ENCODE results near the gene GPC6.

GPC6 gene

GRCh38 chr13:93872786-93873347, 646.3 kb downstream of the GPC6 start:
- Histone ChIP-seq H3K4me3 (ENCODE audit: low read length) (no peak overlapping the region), H3F3A (ENCODE audit: insufficient read depth, low read length) (no peaks in the 10 kb centered on the region), H2AFZ (ENCODE audit: low read length) (no peak overlapping the region), H3K4me2 (ENCODE audit: low read depth, low read length) (no peak overlapping the region), H3K4me1 (ENCODE audit: low read length) (no peaks in the 10 kb centered on the region), H4K20me1 (ENCODE audit: insufficient read depth, low read length) (no peaks in the 10 kb centered on the region), H3K9ac (ENCODE audit: low read length) (no peak overlapping the region), H3K27me3 (replicated peaks; ENCODE audit: insufficient read depth, low read length) (no peaks in the 10 kb centered on the region), H3K79me2 (ENCODE audit: low read length) (no peaks in the 10 kb centered on the region), H3K9me3 (replicated peaks; ENCODE audit: insufficient read depth, low read length) (no peaks in the 10 kb centered on the region), H3K36me3 (replicated peaks; ENCODE audit: insufficient read depth, low read length) (no peaks in the 10 kb centered on the region), H3K9me2 (replicated peaks; ENCODE audit: insufficient read depth, low read length) (no peaks in the 10 kb centered on the region), H3K27ac (ENCODE audit: low read length) (no peak overlapping the region)
- TF ChIP-seq, protein P1, sequence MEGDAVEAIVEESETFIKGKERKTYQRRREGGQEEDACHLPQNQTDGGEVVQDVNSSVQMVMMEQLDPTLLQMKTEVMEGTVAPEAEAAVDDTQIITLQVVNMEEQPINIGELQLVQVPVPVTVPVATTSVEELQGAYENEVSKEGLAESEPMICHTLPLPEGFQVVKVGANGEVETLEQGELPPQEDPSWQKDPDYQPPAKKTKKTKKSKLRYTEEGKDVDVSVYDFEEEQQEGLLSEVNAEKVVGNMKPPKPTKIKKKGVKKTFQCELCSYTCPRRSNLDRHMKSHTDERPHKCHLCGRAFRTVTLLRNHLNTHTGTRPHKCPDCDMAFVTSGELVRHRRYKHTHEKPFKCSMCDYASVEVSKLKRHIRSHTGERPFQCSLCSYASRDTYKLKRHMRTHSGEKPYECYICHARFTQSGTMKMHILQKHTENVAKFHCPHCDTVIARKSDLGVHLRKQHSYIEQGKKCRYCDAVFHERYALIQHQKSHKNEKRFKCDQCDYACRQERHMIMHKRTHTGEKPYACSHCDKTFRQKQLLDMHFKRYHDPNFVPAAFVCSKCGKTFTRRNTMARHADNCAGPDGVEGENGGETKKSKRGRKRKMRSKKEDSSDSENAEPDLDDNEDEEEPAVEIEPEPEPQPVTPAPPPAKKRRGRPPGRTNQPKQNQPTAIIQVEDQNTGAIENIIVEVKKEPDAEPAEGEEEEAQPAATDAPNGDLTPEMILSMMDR (IDR thresholded peaks at IDR 0.05; ENCODE audit: low read length), result no peak
- TF ChIP-seq EZH2 (optimal IDR thresholded peaks at IDR 0.05; ENCODE audit: low read depth, low read length) (no peak), EZH2phosphoT487 (IDR thresholded peaks at IDR 0.05; ENCODE audit: low read length) (no peak)
- DNase-seq, result no peak

DNA sequence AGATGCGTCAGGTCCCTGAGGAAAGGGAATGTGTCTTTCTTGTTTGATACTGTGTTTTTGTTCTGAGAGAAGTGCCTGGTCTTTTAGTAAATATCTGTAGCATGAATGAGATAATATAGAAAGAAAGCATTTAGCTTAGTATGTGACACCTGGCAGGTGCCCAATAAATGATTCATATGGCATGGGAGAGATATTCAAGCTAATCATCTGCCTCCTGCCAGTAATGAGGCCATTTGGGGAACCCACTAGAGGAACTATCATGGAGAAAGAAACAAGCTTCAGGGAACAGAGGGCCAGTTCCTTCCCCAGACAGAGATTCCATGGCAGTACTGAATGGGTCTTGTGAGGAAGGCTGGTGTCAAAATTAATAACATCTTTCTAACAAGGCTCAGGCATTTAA, 648.9 kb downstream of the GPC6 start:
- H3F3A ChIP-seq (ENCODE audit: insufficient read depth, low read length), result no peaks in the 10 kb centered on the region
- no peaks in the 10 kb centered on the region for H3K9me2 ChIP-seq (replicated peaks; ENCODE audit: insufficient read depth, low read length)
- H3K27ac ChIP-seq (ENCODE audit: low read length), result no peak overlapping the region
- H3K36me3 ChIP-seq (replicated peaks; ENCODE audit: insufficient read depth, low read length), result no peaks in the 10 kb centered on the region
- no peaks in the 10 kb centered on the region for H4K20me1 ChIP-seq (ENCODE audit: insufficient read depth, low read length)
- H3K79me2 ChIP-seq (ENCODE audit: low read length), result no peaks in the 10 kb centered on the region
- no peaks in the 10 kb centered on the region for H3K27me3 ChIP-seq (replicated peaks; ENCODE audit: insufficient read depth, low read length)
- TF ChIP-seq EZH2 (optimal IDR thresholded peaks at IDR 0.05; ENCODE audit: low read depth, low read length), result no peak
- TF ChIP-seq EZH2phosphoT487 (IDR thresholded peaks at IDR 0.05; ENCODE audit: low read length), result no peak
- TF ChIP-seq, protein P1 (IDR thresholded peaks at IDR 0.05; ENCODE audit: low read length), result no peak
- no peak overlapping the region for H2AFZ ChIP-seq (ENCODE audit: low read length)
- H3K9me3 ChIP-seq (replicated peaks; ENCODE audit: insufficient read depth, low read length), result no peaks in the 10 kb centered on the region
- H3K4me3 ChIP-seq (ENCODE audit: low read length), result no peak overlapping the region
- no peak overlapping the region for H3K9ac ChIP-seq (ENCODE audit: low read length)
- no peaks in the 10 kb centered on the region for H3K4me1 ChIP-seq (ENCODE audit: low read length)
- DNase-seq, result no peak
- no peak overlapping the region for H3K4me2 ChIP-seq (ENCODE audit: low read depth, low read length)

- Histone ChIP-seq H3F3A (ENCODE audit: insufficient read depth, low read length) (no peaks in the 10 kb centered on the region), H3K9me3 (replicated peaks; ENCODE audit: insufficient read depth, low read length) (no peaks in the 10 kb centered on the region), H2AFZ (ENCODE audit: low read length) (no peak overlapping the region), H3K9ac (ENCODE audit: low read length) (no peak overlapping the region), H3K9me2 (replicated peaks; ENCODE audit: insufficient read depth, low read length) (no peaks in the 10 kb centered on the region), H3K4me1 (ENCODE audit: low read length) (no peaks in the 10 kb centered on the region), H4K20me1 (ENCODE audit: insufficient read depth, low read length) (no peaks in the 10 kb centered on the region), H3K4me2 (ENCODE audit: low read depth, low read length) (no peak overlapping the region), H3K36me3 (replicated peaks; ENCODE audit: insufficient read depth, low read length) (no peaks in the 10 kb centered on the region), H3K27me3 (replicated peaks; ENCODE audit: insufficient read depth, low read length) (no peaks in the 10 kb centered on the region), H3K79me2 (ENCODE audit: low read length) (no peaks in the 10 kb centered on the region), H3K4me3 (ENCODE audit: low read length) (no peak overlapping the region), H3K27ac (ENCODE audit: low read length) (no peak overlapping the region)
- no peak for DNase-seq
- no peak for TF ChIP-seq EZH2phosphoT487 (IDR thresholded peaks at IDR 0.05; ENCODE audit: low read length)
- TF ChIP-seq, protein P1 (IDR thresholded peaks at IDR 0.05; ENCODE audit: low read length), result no peak
These were observed 649.6 kb downstream of the GPC6 start for GRCh38 chr13:93876236-93876635.
